Sigmoid colon (tissue), 3 donors: Measurements from ENCODE around the gene SEMA7A.
A peak's percentile ranks its signal among the peaks of the same experiment; 100 is the strongest.

ENCODE experiments used
- POLR2A ChIP-seq, 2 donors: fragments of 450-650 bp; IDR thresholded peaks; one replicate each; pipeline ENCODE4 v1.6.1; 2016; ENCODE audit warnings: antibody characterized with exemption in 2 of 2, mild to moderate bottlenecking in 2 of 2, moderate library complexity in 2 of 2
- TF ChIP-seq, protein P1 (sequence below), 4 experiments: fragments of 450-650 bp in 3 of 4; fragments of 200-600 bp in 1 of 4; IDR thresholded peaks; one replicate each; pipeline ENCODE4 v1.5.1; 2016 to 2019; ENCODE audit warnings: antibody characterized with exemption in 4 of 4, mild to moderate bottlenecking in 3 of 4, moderate library complexity in 2 of 4

DNA sequence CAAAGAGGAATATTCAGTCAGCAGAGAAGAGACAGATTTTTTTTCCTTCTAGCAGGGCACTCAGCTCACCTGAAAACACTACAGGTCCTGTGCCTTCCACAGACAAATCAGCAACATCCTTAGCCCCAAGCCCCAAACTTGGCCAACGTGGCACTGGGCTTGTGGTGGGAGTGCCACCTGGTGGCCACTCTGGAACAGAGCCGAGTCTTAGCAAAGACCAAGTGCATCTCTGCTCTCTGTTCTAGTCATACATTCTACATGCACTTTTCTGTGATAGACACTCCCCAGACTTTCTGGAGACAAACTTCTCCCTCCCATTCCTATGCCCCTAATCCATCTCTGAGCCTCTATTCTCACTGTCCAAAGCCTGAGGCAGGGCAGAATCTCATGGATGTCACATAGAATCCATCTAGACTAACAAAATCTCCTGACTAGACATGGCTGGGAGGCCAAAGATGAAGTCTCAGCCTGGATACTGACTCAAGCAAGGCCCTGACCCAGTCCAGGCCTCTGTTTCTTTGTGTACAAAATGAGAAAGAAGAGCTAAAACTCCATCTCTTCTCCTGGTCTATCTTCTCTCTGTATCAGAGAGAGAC is 5.1 kb upstream of the SEMA7A start:
- no peak for TF ChIP-seq POLR2A (IDR thresholded peaks at IDR 0.05)
- TF ChIP-seq, protein P1, sequence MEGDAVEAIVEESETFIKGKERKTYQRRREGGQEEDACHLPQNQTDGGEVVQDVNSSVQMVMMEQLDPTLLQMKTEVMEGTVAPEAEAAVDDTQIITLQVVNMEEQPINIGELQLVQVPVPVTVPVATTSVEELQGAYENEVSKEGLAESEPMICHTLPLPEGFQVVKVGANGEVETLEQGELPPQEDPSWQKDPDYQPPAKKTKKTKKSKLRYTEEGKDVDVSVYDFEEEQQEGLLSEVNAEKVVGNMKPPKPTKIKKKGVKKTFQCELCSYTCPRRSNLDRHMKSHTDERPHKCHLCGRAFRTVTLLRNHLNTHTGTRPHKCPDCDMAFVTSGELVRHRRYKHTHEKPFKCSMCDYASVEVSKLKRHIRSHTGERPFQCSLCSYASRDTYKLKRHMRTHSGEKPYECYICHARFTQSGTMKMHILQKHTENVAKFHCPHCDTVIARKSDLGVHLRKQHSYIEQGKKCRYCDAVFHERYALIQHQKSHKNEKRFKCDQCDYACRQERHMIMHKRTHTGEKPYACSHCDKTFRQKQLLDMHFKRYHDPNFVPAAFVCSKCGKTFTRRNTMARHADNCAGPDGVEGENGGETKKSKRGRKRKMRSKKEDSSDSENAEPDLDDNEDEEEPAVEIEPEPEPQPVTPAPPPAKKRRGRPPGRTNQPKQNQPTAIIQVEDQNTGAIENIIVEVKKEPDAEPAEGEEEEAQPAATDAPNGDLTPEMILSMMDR (IDR thresholded peaks at IDR 0.05), result peak; percentile 49 to 87 (median 65)
